Effector memory CD8-positive, alpha-beta T cell (primary cell): Measurements from ENCODE around the gene GRID1.
"Not testable (repeated sequence)": the region's sequence is repeated elsewhere in the genome, so short reads cannot be mapped to it uniquely, and the experiment has no call there.

Source experiments
- ATAC-seq: fragments of 150-1000 bp; cut with Tn5 transposase; replicated peaks from 2 replicates; pipeline ENCODE4 v1.10.0; 2021; ENCODE audit warnings: mild to moderate bottlenecking, moderate library complexity
- DNase-seq, 3 experiments: peaks; one replicate each; pipeline ENCODE4 v3.0.0; 2021
- H3K27ac Mint-ChIP-seq, 2 donors: one replicate each; pipeline ENCODE4 v1.8.0; 2022; ENCODE audit warnings: mild to moderate bottlenecking in 2 of 2, mixed read lengths in 2 of 2, moderate library complexity in 2 of 2
- H3K27me3 Mint-ChIP-seq, 2 donors: one replicate each; pipeline ENCODE4 v1.8.0; 2022; ENCODE audit warnings: mixed read lengths in 2 of 2
- H3K36me3 Mint-ChIP-seq: one replicate; pipeline ENCODE4 v1.8.0; 2022; ENCODE audit warnings: mild to moderate bottlenecking, moderate library complexity, mixed read lengths; ENCODE audit not compliant: insufficient read depth
- H3K4me1 Mint-ChIP-seq, 2 donors: one replicate each; pipeline ENCODE4 v1.8.0; 2022; ENCODE audit warnings: low read depth in 2 of 2, mixed read lengths in 2 of 2
- H3K4me3 Mint-ChIP-seq, 2 donors: one replicate each; pipeline ENCODE4 v1.8.0; 2022; ENCODE audit warnings: mild to moderate bottlenecking in 2 of 2, mixed read lengths in 2 of 2, moderate library complexity in 2 of 2
- H3K9me3 Mint-ChIP-seq, 2 donors: one replicate each; pipeline ENCODE4 v1.8.0; 2022; ENCODE audit warnings: mixed read lengths in 2 of 2

GRID1 gene

GRCh38 chr10:85713885-85714284 is 652.7 kb downstream of the GRID1 start:
- H3K4me1 Mint-ChIP-seq, result no peaks in the 10 kb centered on the region
- H3K36me3 Mint-ChIP-seq, result no peaks in the 10 kb centered on the region
- no peak overlapping the region for H3K4me3 Mint-ChIP-seq
- peaks cover 0 to 6% of the 10 kb centered on the region in 2 donors for H3K27me3 Mint-ChIP-seq
- H3K9me3 Mint-ChIP-seq, result no peaks in the 10 kb centered on the region
- H3K27ac Mint-ChIP-seq, result no peak overlapping the region
- ATAC-seq, result no peak
- no peak for DNase-seq

- H3K9me3 Mint-ChIP-seq, result peaks cover 0 to 4% of the 10 kb centered on the region in 2 donors
- DNase-seq (no peak), ATAC-seq (no peak)
- H3K4me1 Mint-ChIP-seq, result no peaks in the 10 kb centered on the region
- H3K27me3 Mint-ChIP-seq, result peaks cover 0 to 48% of the 10 kb centered on the region in 2 donors
- H3K27ac Mint-ChIP-seq, result no peak overlapping the region
- H3K4me3 Mint-ChIP-seq, result no peak overlapping the region
- H3K36me3 Mint-ChIP-seq, result no peaks in the 10 kb centered on the region
These were observed 663.8 kb downstream of the GRID1 start for GRCh38 chr10:85702768-85703167.

DNA sequence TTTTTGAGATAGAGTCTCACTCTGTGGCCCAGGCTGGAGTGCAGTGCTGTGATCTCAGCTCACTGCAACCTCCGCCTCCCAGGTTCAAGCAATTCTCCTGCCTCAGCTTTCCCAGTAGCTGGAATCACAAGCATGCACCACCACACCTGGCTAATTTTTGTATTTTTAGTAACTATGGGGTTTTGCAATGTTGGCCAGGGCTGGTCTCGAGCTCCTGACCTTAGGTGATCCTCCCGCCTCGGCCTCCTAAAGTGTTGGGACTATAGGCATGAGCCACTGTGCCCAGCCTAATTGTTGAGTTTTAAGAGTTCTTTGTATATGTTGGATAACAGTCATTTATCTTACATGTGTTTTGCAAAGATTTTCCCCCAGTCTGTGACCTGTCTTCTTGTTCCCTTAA is 667.5 kb downstream of the GRID1 start:
- not testable (repeated sequence) for DNase-seq, ATAC-seq, H3K9me3 Mint-ChIP-seq, H3K36me3 Mint-ChIP-seq, H3K4me1 Mint-ChIP-seq, H3K4me3 Mint-ChIP-seq, H3K27ac Mint-ChIP-seq
- peaks cover 1 to 35% of the 10 kb centered on the region in 2 donors for H3K27me3 Mint-ChIP-seq

- H3K4me3 Mint-ChIP-seq, result no peak overlapping the region
- ATAC-seq (no peak), DNase-seq (no peak)
- H3K9me3 Mint-ChIP-seq, result peaks cover 0 to 7% of the 10 kb centered on the region in 2 donors
- no peaks in the 10 kb centered on the region for H3K4me1 Mint-ChIP-seq
- peaks cover 6 to 28% of the 10 kb centered on the region in 2 donors for H3K27me3 Mint-ChIP-seq
- H3K27ac Mint-ChIP-seq, result no peak overlapping the region
- H3K36me3 Mint-ChIP-seq, result no peaks in the 10 kb centered on the region
These were observed 669.7 kb downstream of the GRID1 start for GRCh38 chr10:85696893-85697292.

GRCh38 chr10:85682621-85683020 is 684.0 kb downstream of the GRID1 start:
- Mint-ChIP-seq H3K4me3 (no peak overlapping the region), H3K27me3 (peaks cover 0 to 9% of the 10 kb centered on the region in 2 donors), H3K27ac (no peak overlapping the region), H3K36me3 (no peaks in the 10 kb centered on the region), H3K4me1 (no peaks in the 10 kb centered on the region), H3K9me3 (no peaks in the 10 kb centered on the region)
- no peak for ATAC-seq
- no peak for DNase-seq

DNA sequence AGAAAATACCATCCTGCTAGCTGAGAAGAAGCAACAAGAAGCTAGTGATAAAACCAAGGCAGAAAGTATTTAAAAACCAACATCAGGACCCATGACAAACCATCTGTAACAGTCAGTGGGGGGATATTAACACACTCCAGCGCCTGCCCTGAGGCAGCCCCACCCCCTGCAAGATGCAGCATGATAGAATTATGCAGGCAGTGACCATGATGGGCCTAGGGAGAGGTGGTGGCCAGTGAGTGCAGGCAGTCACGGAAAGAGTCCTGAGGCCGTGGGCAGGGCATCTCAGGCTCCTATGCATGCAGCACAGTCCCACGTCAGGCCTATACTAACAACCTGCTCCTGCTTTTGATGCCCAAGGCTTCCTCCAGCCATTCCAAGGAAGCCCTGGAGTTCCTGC is 686.9 kb downstream of the GRID1 start:
- H3K9me3 Mint-ChIP-seq, result no peaks in the 10 kb centered on the region
- H3K4me3 Mint-ChIP-seq, result no peak overlapping the region
- H3K36me3 Mint-ChIP-seq, result no peaks in the 10 kb centered on the region
- H3K27me3 Mint-ChIP-seq, result peaks cover 0 to 9% of the 10 kb centered on the region in 2 donors
- no peak for DNase-seq
- H3K27ac Mint-ChIP-seq, result no peak overlapping the region
- H3K4me1 Mint-ChIP-seq, result no peaks in the 10 kb centered on the region
- ATAC-seq, result no peak

GRCh38 chr10:85679061-85679460 is 687.5 kb downstream of the GRID1 start:
- H3K36me3 Mint-ChIP-seq, result no peaks in the 10 kb centered on the region
- no peaks in the 10 kb centered on the region for H3K9me3 Mint-ChIP-seq
- no peak overlapping the region for H3K27ac Mint-ChIP-seq
- ATAC-seq, result no peak
- H3K4me3 Mint-ChIP-seq, result no peak overlapping the region
- DNase-seq, result no peak
- H3K27me3 Mint-ChIP-seq, result peaks cover 0 to 9% of the 10 kb centered on the region in 2 donors
- no peaks in the 10 kb centered on the region for H3K4me1 Mint-ChIP-seq

GRCh38 chr10:85674851-85675250 is 691.7 kb downstream of the GRID1 start:
- Mint-ChIP-seq H3K4me3 (no peak overlapping the region), H3K27ac (no peak overlapping the region), H3K27me3 (peaks cover 0 to 2% of the 10 kb centered on the region in 2 donors), H3K36me3 (no peaks in the 10 kb centered on the region), H3K9me3 (peaks cover 4 to 7% of the 10 kb centered on the region in 2 donors), H3K4me1 (no peaks in the 10 kb centered on the region)
- ATAC-seq (no peak), DNase-seq (no peak)

DNA sequence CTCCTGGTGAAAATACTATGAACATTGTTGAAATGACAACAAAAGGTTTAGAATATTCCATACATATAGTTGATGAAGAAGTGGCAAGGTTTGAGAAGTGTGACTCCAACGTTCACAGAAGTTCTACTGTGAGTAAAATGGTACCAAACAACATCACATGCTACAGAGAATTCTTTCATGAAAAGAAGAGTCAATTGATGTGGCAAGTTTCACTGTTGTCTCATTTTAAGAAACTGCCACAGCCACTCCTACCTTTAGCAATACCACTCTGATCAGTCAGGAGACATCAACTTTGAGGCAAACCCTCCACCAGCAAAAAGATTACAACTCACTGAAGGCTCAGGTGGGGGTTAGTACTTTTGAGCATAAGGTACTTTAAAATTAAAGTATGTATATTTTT is 693.3 kb downstream of the GRID1 start:
- no peaks in the 10 kb centered on the region for H3K27me3 Mint-ChIP-seq
- ATAC-seq, result no peak
- H3K4me1 Mint-ChIP-seq, result no peaks in the 10 kb centered on the region
- no peak overlapping the region for H3K27ac Mint-ChIP-seq
- DNase-seq, result no peak
- H3K36me3 Mint-ChIP-seq, result no peaks in the 10 kb centered on the region
- H3K9me3 Mint-ChIP-seq, result peaks cover 4 to 7% of the 10 kb centered on the region in 2 donors
- H3K4me3 Mint-ChIP-seq, result no peak overlapping the region

DNA sequence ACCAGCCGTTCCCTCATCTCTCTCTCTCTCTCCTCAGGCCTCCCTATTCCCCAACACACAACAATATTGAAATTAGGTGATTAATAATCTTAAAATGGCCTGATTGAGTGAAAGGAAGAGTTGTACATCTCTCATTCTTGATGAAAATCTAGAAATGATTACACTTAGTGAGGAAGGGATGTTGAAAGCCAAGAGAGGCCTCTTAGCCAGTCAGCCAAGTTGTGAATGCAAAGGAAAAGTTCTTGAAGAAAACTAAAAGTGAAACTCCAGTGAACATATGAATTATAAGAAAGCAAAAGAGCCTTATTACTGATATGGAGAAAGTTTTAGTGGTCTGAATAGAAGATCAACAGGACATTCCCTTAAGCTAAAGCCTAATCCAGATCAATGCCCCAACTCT is 695.1 kb downstream of the GRID1 start:
- Mint-ChIP-seq H3K9me3 (peaks cover 4 to 7% of the 10 kb centered on the region in 2 donors), H3K36me3 (no peaks in the 10 kb centered on the region), H3K27ac (no peak overlapping the region), H3K4me1 (no peaks in the 10 kb centered on the region), H3K4me3 (no peak overlapping the region), H3K27me3 (peaks cover 0 to 4% of the 10 kb centered on the region in 2 donors)
- DNase-seq (no peak), ATAC-seq (no peak)

GRCh38 chr10:85668522-85668921 is 698.1 kb downstream of the GRID1 start:
- DNase-seq (no peak), ATAC-seq (no peak)
- no peaks in the 10 kb centered on the region for H3K4me1 Mint-ChIP-seq
- peaks cover 4 to 7% of the 10 kb centered on the region in 2 donors for H3K9me3 Mint-ChIP-seq
- H3K4me3 Mint-ChIP-seq, result no peak overlapping the region
- H3K36me3 Mint-ChIP-seq, result no peaks in the 10 kb centered on the region
- H3K27ac Mint-ChIP-seq, result no peak overlapping the region
- peaks cover 0 to 4% of the 10 kb centered on the region in 2 donors for H3K27me3 Mint-ChIP-seq

GRCh38 chr10:85667638-85668233 is 698.9 kb downstream of the GRID1 start:
- Mint-ChIP-seq H3K4me1 (no peaks in the 10 kb centered on the region), H3K4me3 (no peak overlapping the region), H3K36me3 (no peaks in the 10 kb centered on the region), H3K27me3 (peaks cover 0 to 4% of the 10 kb centered on the region in 2 donors), H3K9me3 (peaks cover 4 to 7% of the 10 kb centered on the region in 2 donors), H3K27ac (no peak overlapping the region)
- no peak for DNase-seq
- no peak for ATAC-seq

DNA sequence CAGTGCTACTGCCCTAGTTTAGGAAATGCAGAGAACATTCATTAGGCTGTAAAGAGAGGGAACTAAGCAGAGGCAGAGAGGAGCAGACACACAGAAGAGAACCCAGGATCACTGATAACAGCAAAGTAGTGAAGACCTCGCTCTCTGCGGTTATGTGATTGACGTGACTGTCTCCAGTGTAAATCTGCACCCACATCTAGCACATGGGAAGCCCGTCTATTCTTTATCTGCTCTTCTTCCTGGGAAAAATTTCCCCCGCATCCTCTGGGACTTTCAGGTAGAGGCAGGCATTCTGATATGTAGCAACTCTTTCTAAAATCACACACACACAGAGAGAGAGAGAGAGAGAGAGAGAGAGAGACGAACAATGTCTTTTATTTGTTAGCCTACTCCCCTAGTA is 699.6 kb downstream of the GRID1 start:
- H3K27ac Mint-ChIP-seq, result no peak overlapping the region
- no peaks in the 10 kb centered on the region for H3K36me3 Mint-ChIP-seq
- no peaks in the 10 kb centered on the region for H3K4me1 Mint-ChIP-seq
- peaks cover 0 to 4% of the 10 kb centered on the region in 2 donors for H3K27me3 Mint-ChIP-seq
- ATAC-seq (no peak), DNase-seq (no peak)
- H3K9me3 Mint-ChIP-seq, result peaks cover 4 to 7% of the 10 kb centered on the region in 2 donors
- no peak overlapping the region for H3K4me3 Mint-ChIP-seq

DNA sequence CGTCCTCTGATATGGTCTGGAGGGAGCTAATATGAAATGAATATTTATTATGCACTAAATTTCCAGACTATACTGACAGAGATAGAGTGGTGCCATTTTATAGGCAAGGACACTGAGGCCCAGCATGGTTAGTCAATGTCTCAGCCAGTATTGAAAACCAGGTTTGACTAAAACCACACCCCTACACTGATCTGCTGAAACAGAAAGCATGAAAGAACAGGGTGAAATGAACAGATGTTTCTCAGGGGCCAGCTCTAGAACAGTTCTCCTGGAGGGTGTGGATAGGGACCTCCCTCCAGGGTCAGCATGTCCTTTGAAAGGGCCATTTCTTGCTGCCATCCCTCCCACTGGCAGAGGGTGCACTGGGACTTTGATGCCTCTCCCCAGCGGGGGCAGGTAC is 700.5 kb downstream of the GRID1 start:
- H3K27me3 Mint-ChIP-seq, result peaks cover 0 to 4% of the 10 kb centered on the region in 2 donors
- H3K4me3 Mint-ChIP-seq, result no peak overlapping the region
- ATAC-seq (no peak), DNase-seq (no peak)
- H3K4me1 Mint-ChIP-seq, result no peaks in the 10 kb centered on the region
- H3K9me3 Mint-ChIP-seq, result peaks cover 4 to 5% of the 10 kb centered on the region in 2 donors
- H3K36me3 Mint-ChIP-seq, result no peaks in the 10 kb centered on the region
- no peak overlapping the region for H3K27ac Mint-ChIP-seq
